ENCODE data around the gene DLD.

DLD gene

GRCh38 chr7:107860279-107860961, 30.6 kb upstream of the DLD start:
- TF ChIP-seq, protein P1, sequence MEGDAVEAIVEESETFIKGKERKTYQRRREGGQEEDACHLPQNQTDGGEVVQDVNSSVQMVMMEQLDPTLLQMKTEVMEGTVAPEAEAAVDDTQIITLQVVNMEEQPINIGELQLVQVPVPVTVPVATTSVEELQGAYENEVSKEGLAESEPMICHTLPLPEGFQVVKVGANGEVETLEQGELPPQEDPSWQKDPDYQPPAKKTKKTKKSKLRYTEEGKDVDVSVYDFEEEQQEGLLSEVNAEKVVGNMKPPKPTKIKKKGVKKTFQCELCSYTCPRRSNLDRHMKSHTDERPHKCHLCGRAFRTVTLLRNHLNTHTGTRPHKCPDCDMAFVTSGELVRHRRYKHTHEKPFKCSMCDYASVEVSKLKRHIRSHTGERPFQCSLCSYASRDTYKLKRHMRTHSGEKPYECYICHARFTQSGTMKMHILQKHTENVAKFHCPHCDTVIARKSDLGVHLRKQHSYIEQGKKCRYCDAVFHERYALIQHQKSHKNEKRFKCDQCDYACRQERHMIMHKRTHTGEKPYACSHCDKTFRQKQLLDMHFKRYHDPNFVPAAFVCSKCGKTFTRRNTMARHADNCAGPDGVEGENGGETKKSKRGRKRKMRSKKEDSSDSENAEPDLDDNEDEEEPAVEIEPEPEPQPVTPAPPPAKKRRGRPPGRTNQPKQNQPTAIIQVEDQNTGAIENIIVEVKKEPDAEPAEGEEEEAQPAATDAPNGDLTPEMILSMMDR (conservative IDR thresholded peaks at IDR 0.05; ENCODE audit: low read depth, low read length): no peak
- no peak overlapping the region for H3K4me3 ChIP-seq (ENCODE audit: low read length)
- no peak for DNase-seq (ENCODE audit: low read depth)

DNA sequence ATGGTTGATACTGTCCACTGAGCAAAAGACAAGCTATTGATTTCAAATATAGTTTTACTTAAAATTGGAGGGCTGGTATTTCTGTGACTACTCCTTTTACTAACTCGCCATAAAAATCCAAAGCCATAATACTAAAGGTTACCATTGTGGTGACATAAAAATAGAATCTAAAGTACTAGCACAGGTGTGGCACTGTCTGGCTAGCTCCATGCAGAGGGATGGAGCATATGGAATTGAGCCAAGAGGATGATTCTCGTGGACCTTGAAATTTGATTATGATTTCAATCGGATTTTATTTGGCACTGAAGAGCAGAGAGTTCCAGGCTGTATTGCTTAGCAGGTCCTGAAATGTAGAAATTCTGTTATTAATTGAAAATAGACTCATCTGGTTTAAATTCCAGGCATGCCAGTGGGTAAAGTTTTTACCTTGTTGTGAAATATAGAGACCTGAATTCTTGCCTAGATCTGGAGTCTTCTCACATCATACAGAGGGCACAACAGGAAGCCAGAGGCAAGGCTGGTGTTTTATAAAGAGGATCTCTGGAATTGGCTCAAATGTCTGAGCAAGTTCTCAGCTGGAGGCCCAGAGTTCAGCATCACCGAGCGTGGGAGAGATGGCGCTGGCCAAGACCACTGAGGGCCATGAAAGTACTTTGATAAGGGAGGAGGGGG, 29.9 kb upstream of the DLD start:
- DNase-seq (ENCODE audit: low read depth): no peak

DNA sequence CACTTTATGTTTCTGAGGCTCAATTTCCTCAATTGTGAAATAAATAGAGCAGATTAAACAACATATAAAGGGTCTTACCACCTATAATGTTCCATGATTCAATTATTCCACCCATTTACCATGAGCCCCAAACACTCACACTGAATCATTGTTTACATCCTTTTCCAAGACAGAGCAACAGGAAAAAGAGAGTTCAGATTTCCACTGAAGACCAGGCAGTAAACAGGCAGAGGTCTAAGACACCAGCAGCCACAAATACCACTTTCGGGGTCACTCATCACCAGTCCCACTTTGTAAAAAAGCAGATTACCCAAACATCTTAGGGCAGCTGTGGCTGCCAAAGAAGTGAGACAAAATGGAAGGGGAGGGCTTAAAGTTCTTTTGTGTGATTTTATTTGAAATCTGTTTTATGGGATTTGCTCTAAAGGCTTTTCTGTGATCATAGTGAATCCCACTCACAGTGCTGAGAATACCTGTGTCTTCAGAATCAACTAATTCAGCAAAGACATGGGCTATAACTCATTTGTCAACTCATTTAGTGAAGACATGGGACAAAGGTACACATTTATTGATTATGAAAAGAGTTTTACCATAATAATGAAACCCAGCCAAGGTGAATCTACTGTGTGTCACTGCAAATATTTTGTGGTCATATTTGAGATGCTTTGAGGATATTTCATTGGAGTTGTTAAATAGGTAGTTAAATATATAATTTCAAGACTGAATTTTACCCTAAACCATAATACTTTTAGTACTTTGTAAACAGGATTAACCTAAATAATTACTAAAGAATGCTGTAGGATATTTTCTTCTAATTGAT, 24.8 kb upstream of the DLD start:
- TF ChIP-seq, protein P1 (conservative IDR thresholded peaks at IDR 0.05; ENCODE audit: low read depth, low read length): no peak
- DNase-seq (ENCODE audit: low read depth): no peak

More for the DNA sequence above, 29.9 kb upstream of the DLD start:
- TF ChIP-seq, protein P1 (conservative IDR thresholded peaks at IDR 0.05; ENCODE audit: low read depth, low read length): no peak
- H3K4me3 ChIP-seq (ENCODE audit: low read length): no peak overlapping the region

DNA sequence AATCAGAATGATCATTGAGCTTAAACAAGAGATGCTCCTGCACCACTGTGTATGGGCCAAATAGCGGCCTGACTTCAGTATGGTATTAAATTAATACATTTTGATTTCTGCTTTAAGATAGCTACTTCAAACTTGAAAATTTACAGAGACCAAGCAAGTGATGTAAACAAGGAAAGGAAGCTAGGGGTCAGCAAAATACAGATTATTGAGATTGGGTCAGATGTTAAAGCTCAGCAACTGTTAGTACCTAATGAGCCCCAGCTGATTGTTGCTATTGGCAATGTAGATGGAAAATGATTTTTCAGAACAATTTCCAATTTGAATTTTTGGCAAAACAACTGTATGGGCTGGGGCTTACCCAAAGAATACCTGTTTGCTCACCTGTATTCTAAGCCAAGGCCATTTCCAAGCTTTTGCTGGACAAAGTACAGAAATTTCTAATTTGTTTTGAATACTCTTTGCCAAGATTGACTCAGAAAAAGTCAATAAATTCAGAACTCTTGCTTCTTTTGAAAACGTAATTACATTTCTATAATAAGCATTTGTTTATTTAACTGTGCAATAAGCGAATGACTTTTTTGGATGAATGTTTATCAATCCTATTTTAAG, 23.0 kb upstream of the DLD start:
- DNase-seq (ENCODE audit: low read depth): no peak
- TF ChIP-seq, protein P1 (conservative IDR thresholded peaks at IDR 0.05; ENCODE audit: low read depth, low read length): no peak
- no peak overlapping the region for H3K4me3 ChIP-seq (ENCODE audit: low read length)

More for the DNA sequence above, 24.8 kb upstream of the DLD start:
- no peak overlapping the region for H3K4me3 ChIP-seq (ENCODE audit: low read length)

GRCh38 chr7:107870427-107871000, 20.5 kb upstream of the DLD start:
- H3K4me3 ChIP-seq (ENCODE audit: low read length): no peak overlapping the region
- no peak for DNase-seq (ENCODE audit: low read depth)
- TF ChIP-seq, protein P1 (conservative IDR thresholded peaks at IDR 0.05; ENCODE audit: low read depth, low read length): no peak

- TF ChIP-seq, protein P1 (conservative IDR thresholded peaks at IDR 0.05; ENCODE audit: low read depth, low read length): no peak
- no peak for DNase-seq (ENCODE audit: low read depth)
These were observed 16.9 kb upstream of the DLD start for GRCh38 chr7:107874111-107874510.

More at GRCh38 chr7:107874111-107874510, 16.9 kb upstream of the DLD start:
- no peak overlapping the region for H3K4me3 ChIP-seq (ENCODE audit: low read length)
